NB4 (cell line): Measurements from ENCODE around the gene RAD51B.

ENCODE experiments used
- DNase-seq: peaks from one replicate; pipeline ENCODE4 v3.0.0; 2010; ENCODE audit warnings: low read depth
- H3K4me3 ChIP-seq: one replicate; pipeline ENCODE4 v1.5.1; 2011; ENCODE audit warnings: mild to moderate bottlenecking, low read depth, low read length, moderate library complexity
- MAX ChIP-seq: IDR thresholded peaks from 2 replicates; pipeline ENCODE4 v1.6.1; 2011; ENCODE audit warnings: low read depth, low read length
- MYC ChIP-seq: IDR thresholded peaks from 2 replicates; pipeline ENCODE4 v1.6.1; 2011; ENCODE audit warnings: low read depth, low read length
- POLR2A ChIP-seq: IDR thresholded peaks from 2 replicates; pipeline ENCODE4 v1.6.1; 2011; ENCODE audit warnings: mild to moderate bottlenecking; ENCODE audit not compliant: insufficient read length; ENCODE audit errors: extremely low read depth
- TF ChIP-seq, protein P1 (sequence below): IDR thresholded peaks from one replicate; pipeline ENCODE4 v1.5.1; 2012; ENCODE audit warnings: low read depth, low read length

The RAD51B gene

GRCh38 chr14:68730811-68731425, 911.3 kb downstream of the RAD51B start:
- TF ChIP-seq MYC: no peak
- no peak for TF ChIP-seq POLR2A
- TF ChIP-seq, protein P1, sequence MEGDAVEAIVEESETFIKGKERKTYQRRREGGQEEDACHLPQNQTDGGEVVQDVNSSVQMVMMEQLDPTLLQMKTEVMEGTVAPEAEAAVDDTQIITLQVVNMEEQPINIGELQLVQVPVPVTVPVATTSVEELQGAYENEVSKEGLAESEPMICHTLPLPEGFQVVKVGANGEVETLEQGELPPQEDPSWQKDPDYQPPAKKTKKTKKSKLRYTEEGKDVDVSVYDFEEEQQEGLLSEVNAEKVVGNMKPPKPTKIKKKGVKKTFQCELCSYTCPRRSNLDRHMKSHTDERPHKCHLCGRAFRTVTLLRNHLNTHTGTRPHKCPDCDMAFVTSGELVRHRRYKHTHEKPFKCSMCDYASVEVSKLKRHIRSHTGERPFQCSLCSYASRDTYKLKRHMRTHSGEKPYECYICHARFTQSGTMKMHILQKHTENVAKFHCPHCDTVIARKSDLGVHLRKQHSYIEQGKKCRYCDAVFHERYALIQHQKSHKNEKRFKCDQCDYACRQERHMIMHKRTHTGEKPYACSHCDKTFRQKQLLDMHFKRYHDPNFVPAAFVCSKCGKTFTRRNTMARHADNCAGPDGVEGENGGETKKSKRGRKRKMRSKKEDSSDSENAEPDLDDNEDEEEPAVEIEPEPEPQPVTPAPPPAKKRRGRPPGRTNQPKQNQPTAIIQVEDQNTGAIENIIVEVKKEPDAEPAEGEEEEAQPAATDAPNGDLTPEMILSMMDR: no peak
- no peak for TF ChIP-seq MAX
- peak; percentile 27 for DNase-seq
- H3K4me3 ChIP-seq: no peak overlapping the region

DNA sequence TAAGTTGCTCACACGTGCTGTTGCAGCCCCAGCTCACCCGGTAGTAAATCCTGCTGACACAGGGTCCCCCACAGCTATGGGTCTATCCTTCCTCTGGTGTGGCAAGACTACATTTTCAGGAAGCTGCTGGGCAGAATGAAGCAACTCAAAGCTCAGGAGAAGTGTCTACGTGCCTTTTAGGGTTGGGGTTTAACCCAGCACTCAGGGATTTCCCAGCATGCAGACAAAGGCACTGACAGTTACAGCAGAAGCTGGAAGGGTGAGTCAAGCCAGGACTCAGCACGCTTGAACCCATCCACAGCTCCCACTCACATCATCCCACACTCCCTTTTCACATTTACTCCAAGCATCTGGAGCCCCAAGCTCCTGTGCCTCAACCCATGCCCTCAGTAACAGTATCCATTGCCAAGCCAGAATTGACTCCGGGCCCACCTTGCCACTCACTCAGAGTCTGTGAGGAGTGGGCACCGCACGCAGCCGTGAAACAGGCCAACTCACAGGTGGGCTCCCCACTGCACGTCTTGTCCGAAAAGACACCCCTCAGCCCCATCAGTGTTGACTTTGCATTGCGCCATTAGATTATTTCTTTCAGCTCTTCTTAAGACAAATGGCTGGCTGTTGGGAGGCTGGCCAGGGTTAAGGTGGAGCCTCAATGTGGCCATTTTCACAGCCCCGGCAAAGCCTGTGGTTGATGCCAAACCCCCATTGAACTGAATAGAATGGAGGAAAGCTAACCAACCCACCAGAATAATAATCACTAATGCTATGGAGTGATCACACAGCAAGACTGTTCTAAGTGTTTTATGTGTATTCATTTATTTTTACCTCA, 913.7 kb downstream of the RAD51B start:
- H3K4me3 ChIP-seq: no peak overlapping the region
- peak; percentile 92 for TF ChIP-seq MYC
- peak; percentile 91 for TF ChIP-seq MAX
- TF ChIP-seq POLR2A: no peak
- peak; percentile 94 for DNase-seq

DNA sequence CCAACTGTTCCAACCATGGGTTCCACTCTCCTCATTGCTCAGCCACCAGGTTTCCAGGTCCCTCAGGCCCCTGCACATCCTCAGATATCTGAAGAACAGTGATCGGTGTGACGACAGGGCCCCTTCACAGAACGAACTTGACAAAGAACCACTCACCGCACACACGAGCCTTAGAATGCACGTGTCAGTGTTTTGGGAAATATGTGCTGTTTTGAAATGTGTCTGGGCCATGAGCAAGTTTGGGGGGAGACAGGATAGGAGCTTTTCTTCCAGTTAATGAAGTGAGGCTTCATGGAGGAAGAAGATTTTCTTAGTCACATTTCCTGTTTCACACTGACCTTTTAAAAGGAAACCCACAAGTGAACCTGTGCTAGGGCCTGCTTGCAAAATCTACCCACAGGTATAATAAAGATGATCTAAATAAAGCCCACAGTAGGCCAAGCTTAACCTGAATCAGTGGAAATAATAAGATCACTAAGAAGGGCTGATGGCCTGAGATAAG, 914.7 kb downstream of the RAD51B start:
- no peak overlapping the region for H3K4me3 ChIP-seq
- TF ChIP-seq, protein P1: no peak
- TF ChIP-seq MAX (peak; percentile 93), POLR2A (no peak), MYC (peak; percentile 72)
- peak; percentile 77 for DNase-seq

GRCh38 chr14:68735856-68736255, 916.3 kb downstream of the RAD51B start:
- DNase-seq: no peak
- no peak for TF ChIP-seq POLR2A
- no peak for TF ChIP-seq MAX
- TF ChIP-seq, protein P1: no peak
- no peak overlapping the region for H3K4me3 ChIP-seq

GRCh38 chr14:68736471-68736871, 916.9 kb downstream of the RAD51B start:
- H3K4me3 ChIP-seq: no peak overlapping the region
- TF ChIP-seq, protein P1: no peak
- TF ChIP-seq MAX (no peak), POLR2A (no peak), MYC (no peak)
- DNase-seq: no peak

GRCh38 chr14:68737086-68737485, 917.5 kb downstream of the RAD51B start:
- TF ChIP-seq MAX (no peak), POLR2A (no peak), MYC (no peak)
- TF ChIP-seq, protein P1: no peak
- H3K4me3 ChIP-seq: no peak overlapping the region
- no peak for DNase-seq
